Activated CD8-positive, alpha-beta memory T cell treated with anti-CD3 and anti-CD28 coated beads for 36 hours (primary cell): Measurements from ENCODE around the gene GYS1. TPM values are rescaled to one million over a fixed set of nuclear protein-coding genes. Genes with fewer than 3 reads are reported as not detected.

Source experiments
- CTCF ChIA-PET: fragments of 350-600 bp; sonication (Branson Sonifier 250); formaldehyde crosslinking; loops from one replicate; lab custom pipeline; 2021; ENCODE audit warnings: antibody characterized with exemption; lab: Charles Lee
- POLR2A ChIA-PET: fragments of 350-600 bp; sonication (Branson Sonifier 250); formaldehyde crosslinking; loops from one replicate; lab custom pipeline; 2021; ENCODE audit warnings: antibody characterized with exemption; lab: Charles Lee
- total RNA-seq, 2 experiments: library from RNA; stranded (reverse); gene quantifications; one replicate each; pipeline ENCODE4 v1.2.3, GENCODE V29; 2021

The GYS1 gene
- total RNA-seq, 2 experiments from 2014 or later: 50.8 to 54.7 TPM

GRCh38 chr19:49019242-49019932 is 26.3 kb upstream of the GYS1 start:
- POLR2A ChIA-PET: interaction anchor here (0.5 to 0.7 kb wide), 2 partner anchors 36 to 90 kb away, joined by 3 to 4 read pairs; no protein-coding TSS in a partner anchor
- CTCF ChIA-PET: interaction anchor here (0.9 to 1.1 kb wide), 3 partner anchors 19 to 37 kb away, joined by 3 to 4 read pairs (median 3); no protein-coding TSS in a partner anchor

GRCh38 chr19:49018388-49019241 is 25.5 kb upstream of the GYS1 start:
- POLR2A ChIA-PET: interaction anchor here (0.7 to 0.8 kb wide), 2 partner anchors 37 to 102 kb away, joined by 4 read pairs; no protein-coding TSS in a partner anchor
- CTCF ChIA-PET: interaction anchor here (1.0 to 1.5 kb wide), 2 partner anchors 18 to 37 kb away, joined by 3 to 7 read pairs; no protein-coding TSS in a partner anchor

GRCh38 chr19:49017666-49018351 is 24.7 kb upstream of the GYS1 start:
- ChIA-PET CTCF (interaction anchor here (0.6 to 1.5 kb wide), 2 partner anchors 18 to 295 kb away, joined by 4 to 7 read pairs; no protein-coding TSS in a partner anchor), POLR2A (interaction anchor here (0.8 kb wide), 1 partner anchor 102 kb away, joined by 4 read pairs; no protein-coding TSS in a partner anchor)

GRCh38 chr19:49017041-49017665 is 24.0 kb upstream of the GYS1 start, which contains the start of gene LHB:
TSS of gene LHB (minus strand) at chr19:49017091. CDS start at chr19:49017081, 10 bp downstream.
- POLR2A ChIA-PET: interaction anchor here (1.0 kb wide), 1 partner anchor 12 kb away, joined by 3 read pairs; no protein-coding TSS in a partner anchor
- CTCF ChIA-PET: interaction anchor here (0.6 to 1.5 kb wide), 2 partner anchors 17 to 296 kb away, joined by 4 to 7 read pairs; no protein-coding TSS in a partner anchor

- ChIA-PET POLR2A (interaction anchor here (1.0 kb wide), 1 partner anchor 11 kb away, joined by 3 read pairs; no protein-coding TSS in a partner anchor), CTCF (interaction anchor here (0.8 kb wide), 1 partner anchor 17 kb away, joined by 4 read pairs; no protein-coding TSS in a partner anchor)
These were observed 23.1 kb upstream of the GYS1 start for GRCh38 chr19:49016067-49016839.

GRCh38 chr19:49014870-49015255 is 21.8 kb upstream of the GYS1 start:
- CTCF ChIA-PET: no interaction called here
- POLR2A ChIA-PET: no interaction called here

GRCh38 chr19:49014123-49014869 is 21.2 kb upstream of the GYS1 start:
- POLR2A ChIA-PET: no interaction called here
- CTCF ChIA-PET: interaction anchor here (0.9 to 1.0 kb wide), 2 partner anchors 14 to 21 kb away, joined by 3 read pairs; partner anchors contain the start of genes GYS1 and RUVBL2

GRCh38 chr19:49011194-49011593 is 18.1 kb upstream of the GYS1 start:
- ChIA-PET CTCF (no interaction called here), POLR2A (no interaction called here)

GRCh38 chr19:49010453-49010852 is 17.3 kb upstream of the GYS1 start:
- CTCF ChIA-PET: interaction anchor here (3.1 kb wide), 1 partner anchor 11 kb away, joined by 12 read pairs; no protein-coding TSS in a partner anchor

GRCh38 chr19:49009828-49010227 is 16.7 kb upstream of the GYS1 start:
- ChIA-PET CTCF (interaction anchor here (3.1 kb wide), 1 partner anchor 11 kb away, joined by 12 read pairs; no protein-coding TSS in a partner anchor), POLR2A (no interaction called here)

More at GRCh38 chr19:49010453-49010852, 17.3 kb upstream of the GYS1 start:
- POLR2A ChIA-PET: no interaction called here

- ChIA-PET POLR2A (no interaction called here), CTCF (no interaction called here)
These were observed 13.8 kb upstream of the GYS1 start for GRCh38 chr19:49006905-49007304.

GRCh38 chr19:49004964-49005614 is 12.0 kb upstream of the GYS1 start:
- POLR2A ChIA-PET: interaction anchor here (0.8 kb wide), 1 partner anchor 12 kb away, joined by 3 read pairs; the partner anchor contains the start of gene LHB
- CTCF ChIA-PET: interaction anchor here (1.2 kb wide), 1 partner anchor 92 kb away, joined by 3 read pairs; no protein-coding TSS in a partner anchor

GRCh38 chr19:49004133-49004532 is 11.0 kb upstream of the GYS1 start:
- POLR2A ChIA-PET: interaction anchor here (0.5 to 0.7 kb wide), 3 partner anchors 84 to 212 kb away, joined by 3 to 5 read pairs (median 5); no protein-coding TSS in a partner anchor

GRCh38 chr19:48999481-49000325 is 6.6 kb upstream of the GYS1 start:
- POLR2A ChIA-PET: interaction anchor here (0.6 kb wide), 3 partner anchors 9 to 554 kb away, joined by 3 to 5 read pairs (median 5); no protein-coding TSS in a partner anchor
- CTCF ChIA-PET: interaction anchor here (0.6 to 2.3 kb wide), 11 partner anchors 9 to 199 kb away, joined by 3 to 12 read pairs (median 4); partner anchors contain the start of gene LIN7B

More at GRCh38 chr19:49004133-49004532, 11.0 kb upstream of the GYS1 start:
- CTCF ChIA-PET: interaction anchor here (1.0 to 1.2 kb wide), 2 partner anchors 11 to 34 kb away, joined by 5 to 8 read pairs; partner anchors contain the start of gene GYS1
